Femur (tissue), 1 donor: Measurements from ENCODE around the gene WNT8B.

Source experiments
- DNase-seq: peaks from one replicate; pipeline ENCODE4 v3.0.0-alpha.2; 2017

WNT8B gene

DNA sequence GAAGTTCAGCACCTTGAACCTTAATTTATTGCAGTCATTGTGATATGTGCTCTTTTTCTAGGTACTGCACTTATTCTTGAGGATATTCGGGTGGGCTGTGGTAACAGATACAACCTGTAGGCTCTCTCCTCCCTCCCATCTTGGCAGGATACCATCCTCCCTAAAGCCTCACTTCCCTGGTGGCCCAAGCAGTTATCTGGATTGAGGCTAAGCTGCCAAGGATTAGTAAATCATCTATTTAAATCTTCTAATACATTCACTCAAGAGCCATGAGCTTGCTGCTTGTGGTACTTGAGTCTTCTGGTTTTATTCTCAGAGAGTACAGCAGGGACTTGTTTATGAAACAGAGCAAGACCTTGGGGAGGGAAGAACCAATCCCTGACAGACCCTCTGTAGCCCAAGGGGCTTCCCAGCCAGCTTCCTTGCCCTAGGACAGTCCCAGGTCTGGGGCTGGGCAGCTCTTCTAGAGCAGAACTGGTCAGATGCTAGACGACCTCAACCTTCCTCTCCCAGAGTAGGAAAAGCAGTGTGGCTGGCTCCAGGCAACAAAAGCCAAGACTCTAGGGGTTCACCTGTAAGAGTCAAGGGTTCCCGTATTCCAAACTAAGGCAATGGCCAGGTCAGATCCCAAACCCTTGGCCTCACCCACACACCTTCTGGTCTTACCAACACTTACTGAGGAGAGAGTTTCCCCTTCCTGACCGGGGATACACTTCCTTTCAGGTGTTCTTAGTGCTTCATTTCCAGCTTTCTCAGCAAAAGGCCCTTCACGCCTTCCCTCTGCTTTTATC, 21.3 kb downstream of the WNT8B start:
- DNase-seq, result no peak

DNA sequence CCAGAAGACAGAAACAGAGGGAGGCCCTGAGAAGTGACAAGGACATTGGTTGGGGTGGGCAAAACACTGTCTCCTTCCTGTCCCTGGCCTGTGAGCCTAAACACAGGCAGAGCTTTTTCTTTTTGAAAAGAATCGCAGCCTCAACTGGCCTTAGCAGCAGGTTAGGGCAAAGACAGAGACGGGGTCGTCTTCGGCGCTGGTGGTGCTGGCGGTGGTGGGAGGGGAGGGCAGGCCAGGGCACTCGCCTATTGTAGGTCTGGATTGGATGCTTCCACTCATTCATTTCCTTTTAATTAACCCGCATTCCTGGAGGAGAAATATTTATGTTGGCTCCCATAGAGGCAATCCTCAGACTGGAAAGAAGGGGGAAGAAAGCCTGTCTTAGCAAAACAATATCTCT, 22.6 kb downstream of the WNT8B start:
- no peak for DNase-seq

DNA sequence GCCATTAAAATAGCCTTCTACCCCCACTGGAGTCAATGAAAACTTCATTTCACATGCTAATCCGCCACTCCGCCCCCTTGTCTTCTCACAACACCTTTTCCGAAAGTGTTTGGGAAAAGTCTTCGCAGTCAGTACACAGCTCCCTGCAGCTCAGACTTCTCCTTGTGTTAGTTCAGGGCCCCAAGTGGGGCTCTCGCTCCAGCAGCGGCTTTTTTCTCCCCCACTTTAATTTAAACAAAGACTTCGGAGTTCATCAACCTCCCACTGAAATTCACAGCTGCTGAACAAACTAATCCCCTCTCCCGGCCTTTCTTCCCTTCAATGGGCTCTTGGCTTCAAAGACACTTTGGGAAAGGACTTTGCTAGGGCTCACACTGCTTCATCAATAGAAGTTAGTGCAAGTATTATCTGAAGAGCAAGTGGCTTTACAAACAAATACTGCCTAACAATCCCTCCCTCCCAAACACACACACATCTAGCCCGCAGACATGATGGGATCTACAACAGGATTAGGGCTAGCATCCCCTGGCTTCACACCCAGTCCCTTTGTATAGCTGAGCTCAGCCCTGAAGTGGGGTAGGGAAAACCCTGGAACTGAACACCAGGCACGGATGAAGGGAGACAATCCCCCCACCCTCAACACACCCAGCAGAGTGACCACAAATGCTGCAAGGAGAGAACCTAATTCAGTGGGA, 23.1 kb downstream of the WNT8B start:
- no peak for DNase-seq

DNA sequence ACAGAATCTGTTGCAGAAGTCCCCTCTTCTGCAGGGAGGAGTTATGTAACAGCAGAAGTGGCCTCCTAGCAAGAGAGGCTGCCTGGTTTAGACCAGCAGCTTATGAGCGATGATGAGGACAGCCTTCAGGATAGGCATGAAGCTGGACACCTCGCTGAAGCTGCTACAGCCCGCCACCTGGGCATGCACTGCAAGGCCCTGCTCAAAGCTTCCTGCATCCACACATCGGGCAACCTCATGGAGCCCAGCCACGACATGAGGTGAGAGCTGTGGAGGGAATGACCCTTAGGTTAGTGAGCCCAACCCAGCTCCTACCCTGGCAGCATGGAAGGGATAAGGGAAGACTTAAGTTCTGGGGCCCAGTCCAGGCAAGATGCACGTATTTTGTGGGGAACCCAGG, 24.7 kb downstream of the WNT8B start:
- no peak for DNase-seq

DNA sequence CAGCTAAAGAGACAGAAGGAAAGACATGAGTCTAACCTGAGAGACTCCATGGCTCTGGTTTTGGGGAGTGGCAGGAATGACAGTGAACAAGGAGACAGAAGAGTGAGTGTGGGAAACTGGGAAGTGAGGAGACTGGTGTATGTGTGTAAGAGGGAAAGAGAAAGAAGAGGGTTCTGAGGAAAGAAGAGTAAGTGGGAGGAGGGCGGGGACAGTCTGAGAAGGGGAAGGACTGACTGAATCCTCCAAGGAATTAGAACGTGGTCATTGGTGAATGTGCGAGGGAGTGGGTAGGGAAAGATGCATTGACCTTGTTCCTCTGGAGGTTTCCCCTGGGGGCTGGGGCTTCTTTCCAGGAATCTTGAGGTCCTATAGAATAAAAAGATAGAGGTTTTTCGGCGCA, 26.6 kb downstream of the WNT8B start:
- DNase-seq, result no peak

DNA sequence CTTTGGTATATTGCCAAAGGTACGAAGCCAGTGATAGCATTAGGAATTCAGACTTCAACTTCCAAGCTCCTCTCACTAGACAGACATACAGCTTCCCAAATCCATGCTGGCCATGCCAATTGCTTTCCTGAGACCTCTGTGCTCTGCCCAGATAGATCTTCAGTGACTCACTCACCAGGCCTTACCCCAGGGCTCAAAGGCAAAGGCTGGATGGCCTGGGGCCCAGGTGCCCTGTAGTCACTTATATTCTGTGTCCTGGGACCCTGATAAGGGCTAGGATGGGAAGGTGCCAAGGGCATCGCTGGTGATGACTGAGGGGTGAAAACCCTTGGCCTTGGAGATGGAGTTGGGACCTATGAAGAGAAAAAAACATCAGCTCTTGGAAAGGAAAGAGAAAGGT, 27.7 kb downstream of the WNT8B start:
- no peak for DNase-seq

DNA sequence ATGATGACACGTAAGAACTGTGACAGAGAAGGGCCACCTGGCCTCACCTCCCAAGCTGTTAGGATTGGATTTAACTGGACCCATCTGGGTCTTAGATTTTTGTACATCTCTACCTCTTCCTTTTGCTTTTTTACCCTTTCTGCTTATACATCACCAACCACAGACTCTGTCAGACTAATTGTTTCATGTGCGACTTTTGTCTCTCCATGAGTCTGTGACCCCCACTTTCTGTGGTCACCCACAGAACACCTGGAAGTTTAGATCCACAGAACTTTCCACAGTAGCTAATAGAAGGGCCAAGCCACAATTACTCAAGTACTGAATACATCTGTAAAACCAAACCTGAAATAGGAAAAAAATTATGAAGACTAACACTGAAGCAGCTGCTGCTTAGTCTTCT, 33.8 kb downstream of the WNT8B start:
- no peak for DNase-seq

DNA sequence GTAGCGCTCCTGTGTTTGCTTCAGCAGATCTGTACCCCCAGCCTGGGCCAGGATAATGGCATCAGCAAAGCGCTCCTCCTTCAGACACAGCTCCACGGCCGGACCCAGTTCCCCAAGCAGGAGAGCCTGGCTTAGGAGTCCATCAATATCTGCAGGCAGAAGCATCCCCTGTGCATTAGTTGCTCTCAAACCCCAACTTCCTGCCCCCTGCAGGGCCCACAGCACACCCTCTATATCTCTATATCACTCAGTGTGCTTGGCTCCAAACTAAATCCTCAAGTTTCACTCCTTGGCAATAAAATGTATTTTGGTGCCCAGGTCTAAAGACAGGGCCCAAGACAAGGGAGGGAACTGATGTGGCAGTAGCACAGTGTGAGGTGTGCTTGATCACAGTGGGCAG, 35.2 kb downstream of the WNT8B start:
- DNase-seq, result no peak

DNA sequence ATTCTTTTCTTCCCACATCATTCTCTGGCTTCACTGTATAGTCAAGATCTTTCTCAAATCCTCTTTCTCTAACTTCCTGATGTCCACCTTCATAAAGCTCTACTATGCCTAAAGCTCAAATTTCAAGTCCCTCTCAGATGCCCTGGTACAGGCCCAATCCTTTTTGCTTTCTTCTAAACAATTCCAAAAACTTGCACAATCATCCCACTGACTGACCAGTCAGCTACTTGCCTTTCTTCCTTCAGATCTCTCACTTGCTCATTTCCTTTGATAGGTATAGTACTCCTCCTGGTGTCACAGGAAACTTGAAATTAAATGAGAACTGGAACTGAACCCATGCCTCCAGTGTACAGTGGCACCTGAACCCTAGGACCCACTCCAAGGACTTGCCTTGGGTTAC, 38.6 kb downstream of the WNT8B start:
- DNase-seq, result no peak

DNA sequence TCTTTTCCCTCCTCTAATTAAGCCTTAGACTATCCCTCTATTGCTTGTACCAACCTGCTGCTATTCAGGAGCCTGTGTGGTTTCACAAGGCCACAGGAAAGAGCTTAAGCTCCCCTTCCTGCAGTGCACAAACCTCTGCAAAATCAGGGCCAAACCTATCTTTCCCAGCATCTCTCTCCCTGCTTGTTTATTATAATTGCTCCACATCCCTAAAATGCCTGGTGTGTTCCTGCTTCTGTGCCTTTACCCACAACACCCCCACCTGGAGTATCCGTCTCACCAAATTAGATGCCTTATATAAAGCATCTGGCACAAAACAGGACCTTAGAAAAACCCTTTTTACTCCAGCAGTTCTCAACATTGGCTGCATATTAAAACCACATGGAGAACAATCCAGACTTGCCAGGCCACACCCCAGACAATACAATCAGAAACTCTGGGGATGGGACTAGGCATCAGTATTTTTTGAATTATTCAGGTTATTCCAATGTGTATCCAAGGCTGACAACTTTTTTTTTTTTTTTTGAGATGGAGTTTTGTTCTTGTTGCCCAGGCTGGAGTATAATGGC, 40.2 kb downstream of the WNT8B start:
- DNase-seq, result no peak

DNA sequence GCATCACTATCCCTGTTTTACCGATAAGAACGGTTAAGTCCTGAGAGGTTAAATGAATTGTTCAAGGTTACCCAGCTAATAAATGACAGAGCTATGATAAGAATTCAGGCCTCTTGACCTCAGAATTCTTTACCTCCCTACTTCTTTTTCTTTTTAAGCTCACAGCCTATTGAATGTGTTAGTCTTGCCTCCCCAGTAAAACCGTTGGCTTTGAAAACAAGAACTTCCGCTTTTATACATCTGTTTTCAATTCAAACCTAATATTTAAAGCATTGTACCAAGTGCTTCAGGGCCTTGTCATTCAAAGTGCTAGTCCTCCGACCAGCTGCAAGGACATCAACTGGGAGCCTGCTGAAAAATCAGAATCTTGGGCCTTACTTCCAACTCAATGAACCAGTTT, 41.3 kb downstream of the WNT8B start:
- no peak for DNase-seq

DNA sequence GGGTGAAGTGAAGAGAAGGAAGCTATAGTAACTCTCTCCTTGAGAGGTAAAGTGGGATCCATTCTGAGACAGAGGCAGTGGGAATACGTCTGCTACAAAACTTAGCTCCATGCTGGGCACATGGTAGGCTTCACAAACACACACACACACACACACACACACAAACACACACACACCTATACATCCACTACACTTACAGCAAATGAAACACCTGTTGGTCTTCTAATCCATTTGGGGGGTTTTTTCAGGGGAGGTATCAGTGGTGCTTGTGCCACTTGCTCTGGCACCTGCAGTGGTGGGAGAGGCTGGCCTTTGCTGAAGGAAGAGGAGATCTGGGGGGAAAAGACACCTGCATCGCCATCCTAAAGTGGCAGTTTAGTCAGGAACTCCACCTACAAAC, 42.4 kb downstream of the WNT8B start:
- DNase-seq, result no peak

DNA sequence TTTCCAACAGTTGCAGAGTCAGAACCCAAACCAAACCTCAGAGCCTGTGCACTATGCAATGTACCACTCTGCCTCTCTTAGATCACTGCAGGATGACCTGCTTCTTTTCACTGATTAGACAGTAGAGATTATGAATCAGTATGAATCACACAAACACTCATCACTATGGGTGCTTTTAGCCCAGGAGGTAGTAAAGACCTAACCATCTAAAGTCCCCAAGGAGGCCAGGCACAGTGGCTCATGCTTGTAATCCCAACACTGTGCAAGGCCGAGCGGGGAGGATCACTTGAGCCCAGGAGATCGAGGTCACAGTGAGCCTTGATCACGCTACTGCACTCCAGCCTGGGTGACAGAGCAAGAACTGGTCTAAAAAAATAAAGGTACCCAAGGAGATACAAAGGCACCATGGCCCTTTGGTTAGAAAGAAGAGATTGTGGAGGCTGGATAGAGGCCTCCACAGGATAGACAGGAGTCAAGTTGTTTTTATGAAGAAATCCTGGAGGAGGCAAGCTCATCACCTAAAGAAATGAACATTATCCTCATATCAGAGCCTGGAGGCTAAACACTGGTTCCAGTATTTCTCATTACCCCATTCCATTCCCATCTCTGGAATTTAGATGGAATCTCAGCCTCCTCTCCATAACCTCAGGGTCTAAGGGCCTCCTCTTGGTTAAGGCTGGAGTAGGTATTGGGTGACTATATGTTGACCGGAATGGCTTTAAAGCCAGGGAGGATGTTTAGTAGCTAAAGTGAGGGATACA, 44.0 kb downstream of the WNT8B start:
- DNase-seq, result no peak

DNA sequence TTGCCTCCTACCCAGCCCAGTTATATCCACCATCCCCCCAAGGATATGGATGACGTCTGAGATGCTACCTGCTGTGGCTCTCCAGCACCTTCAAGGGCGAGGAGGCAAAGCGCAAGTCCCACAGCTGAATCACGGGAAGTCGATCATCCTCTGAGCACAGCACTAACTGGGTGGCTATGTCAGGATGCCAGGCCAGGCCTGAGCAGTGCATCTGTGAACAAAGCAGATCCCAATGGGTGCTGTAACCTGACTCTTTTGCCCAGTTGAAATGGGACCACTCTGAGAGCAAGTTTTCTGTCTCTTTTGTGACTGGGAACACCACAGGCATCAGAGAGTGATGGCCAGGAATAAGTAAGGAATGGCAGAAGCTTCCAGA, 44.5 kb downstream of the WNT8B start:
- no peak for DNase-seq

DNA sequence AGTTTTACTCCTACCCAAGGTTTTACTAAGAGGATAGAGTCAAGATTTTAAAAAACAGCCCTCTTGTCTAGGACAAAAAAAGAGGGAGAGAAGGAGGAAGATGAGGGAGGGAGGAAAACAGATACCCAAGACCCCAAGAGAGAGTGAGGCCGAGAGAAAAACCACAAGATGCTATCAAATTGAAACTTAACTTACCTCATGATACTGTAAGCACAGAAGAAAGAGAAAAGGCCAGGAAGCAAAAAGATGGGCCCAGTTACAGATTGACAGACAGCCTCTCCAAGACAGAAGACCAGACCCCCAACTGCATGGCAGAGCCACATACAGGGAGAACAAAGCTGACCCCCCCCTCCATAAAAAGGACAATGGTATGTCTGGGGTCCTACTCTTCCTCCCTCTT, 45.5 kb downstream of the WNT8B start:
- DNase-seq, result no peak

DNA sequence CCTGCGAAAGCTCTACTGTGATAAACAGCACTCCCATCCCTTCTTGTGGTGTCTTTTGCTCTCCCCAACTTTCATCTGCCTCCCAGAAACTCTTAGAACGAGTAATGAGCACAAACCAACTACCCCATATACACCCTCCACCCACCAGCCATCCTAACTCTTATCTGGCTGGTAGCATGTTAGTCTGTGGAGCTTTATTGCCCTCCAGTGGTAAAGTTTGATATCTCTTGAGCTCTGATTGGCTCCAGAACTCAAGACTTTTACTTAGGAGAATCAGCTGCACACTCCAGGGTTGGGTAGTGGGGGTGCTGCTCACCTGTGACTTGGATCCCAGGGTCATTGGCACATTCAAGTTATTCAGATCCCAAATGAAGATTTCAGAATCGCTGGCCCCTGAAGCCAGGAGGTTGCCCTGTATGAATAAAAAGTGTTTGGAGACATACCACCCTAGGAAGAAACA, 45.9 kb downstream of the WNT8B start:
- DNase-seq, result no peak

DNA sequence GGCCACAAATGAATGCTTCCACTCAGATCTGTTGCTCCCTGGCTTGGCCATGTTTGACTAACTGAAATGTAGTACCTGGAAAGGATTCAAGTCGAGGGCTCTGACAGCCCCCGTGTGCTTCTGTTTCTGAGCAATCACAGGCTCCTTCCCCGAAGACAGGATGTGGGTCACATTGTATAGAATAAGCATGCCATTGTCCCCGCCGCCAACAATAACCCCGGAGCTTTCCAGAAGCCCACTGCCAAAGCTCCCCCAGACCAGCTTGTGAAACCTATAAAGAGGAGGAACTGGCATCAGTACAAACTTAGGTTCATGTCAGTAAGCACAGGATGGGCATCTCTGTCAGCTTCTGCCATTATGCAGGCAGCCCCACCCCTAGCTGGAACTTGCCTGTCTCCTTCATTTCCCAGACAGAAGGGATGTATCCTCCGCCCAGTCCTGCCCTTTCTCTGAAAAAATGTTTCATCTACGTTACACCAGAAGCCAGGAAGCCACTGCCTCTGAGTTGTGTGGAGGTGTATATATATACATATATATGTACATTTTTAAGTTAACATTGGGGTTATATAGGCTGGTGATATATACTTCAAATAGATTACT, 46.5 kb downstream of the WNT8B start:
- no peak for DNase-seq

DNA sequence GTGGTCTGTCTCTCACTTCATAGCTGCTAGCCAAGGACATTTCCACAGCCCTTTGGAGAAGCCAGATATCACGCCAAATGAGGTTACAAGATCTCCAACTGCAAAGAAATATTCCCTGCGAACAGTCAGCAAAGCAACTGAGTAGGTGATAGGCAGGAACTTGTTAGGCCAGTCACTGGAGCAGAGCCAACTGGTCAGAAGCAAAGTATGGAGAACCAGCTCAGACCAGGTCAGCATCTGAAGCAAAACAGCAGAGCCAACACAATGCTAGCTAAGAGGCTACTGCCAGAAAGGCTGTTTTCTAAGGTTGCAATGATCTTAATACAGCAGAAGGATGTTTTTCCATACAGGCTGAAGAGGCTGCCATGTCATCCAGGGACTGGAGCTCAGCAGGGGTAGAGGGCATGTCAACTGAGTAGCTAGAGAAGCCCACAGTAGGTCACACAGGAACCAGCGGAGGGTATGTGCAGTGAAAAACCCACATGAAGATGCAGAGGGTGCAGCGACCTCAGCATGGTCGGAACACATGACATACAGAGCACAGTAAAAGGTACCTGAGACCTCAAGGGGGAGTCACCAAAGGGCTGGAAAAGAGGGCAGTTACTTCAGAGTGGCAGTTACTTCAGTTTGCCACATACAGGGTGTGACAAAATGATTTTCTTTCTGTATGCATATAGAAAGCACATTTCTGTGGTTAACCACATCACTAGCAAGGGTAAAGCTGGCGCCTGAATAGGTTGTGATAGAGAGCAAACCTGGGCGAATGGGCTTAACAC, 47.9 kb downstream of the WNT8B start:
- DNase-seq, result peak; percentile 23

DNA sequence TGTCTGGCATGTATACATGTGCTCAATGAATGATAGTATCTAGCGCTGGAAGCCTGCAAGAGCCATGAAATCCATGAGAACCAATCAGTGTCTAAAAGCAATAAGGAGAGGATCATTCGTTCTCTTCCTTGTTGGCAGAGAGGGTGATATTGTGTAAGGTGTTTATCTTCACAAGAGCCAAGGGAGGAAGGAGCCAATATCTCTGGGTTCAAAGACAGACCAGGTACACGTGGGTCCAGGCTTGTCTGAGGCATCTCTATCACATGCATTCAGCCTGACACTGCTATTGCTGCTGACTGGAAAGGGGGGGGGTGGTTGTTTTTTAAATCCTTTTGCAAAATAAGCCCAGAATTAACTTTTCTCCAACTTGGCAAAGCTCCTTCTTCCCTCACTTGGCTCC, 52.8 kb downstream of the WNT8B start:
- DNase-seq, result no peak

DNA sequence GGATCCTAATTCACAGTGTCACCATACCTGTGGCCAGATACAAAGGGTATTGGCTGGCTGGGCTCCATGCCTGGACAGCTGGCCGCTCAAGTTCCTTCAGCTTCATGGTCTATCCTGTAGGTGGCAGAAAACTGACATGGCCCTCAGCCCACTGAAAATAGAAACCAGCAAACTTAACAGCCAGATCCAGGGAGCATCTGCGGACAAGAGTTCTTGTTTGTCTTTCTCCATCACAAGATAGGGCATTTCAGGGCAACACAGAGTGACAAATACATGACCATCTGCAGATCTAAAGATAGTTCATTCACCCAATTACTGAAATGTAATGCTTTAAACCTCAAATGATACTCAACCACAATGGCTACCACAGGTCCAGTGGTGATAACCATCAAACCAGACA, 54.0 kb downstream of the WNT8B start:
- DNase-seq, result no peak

DNA sequence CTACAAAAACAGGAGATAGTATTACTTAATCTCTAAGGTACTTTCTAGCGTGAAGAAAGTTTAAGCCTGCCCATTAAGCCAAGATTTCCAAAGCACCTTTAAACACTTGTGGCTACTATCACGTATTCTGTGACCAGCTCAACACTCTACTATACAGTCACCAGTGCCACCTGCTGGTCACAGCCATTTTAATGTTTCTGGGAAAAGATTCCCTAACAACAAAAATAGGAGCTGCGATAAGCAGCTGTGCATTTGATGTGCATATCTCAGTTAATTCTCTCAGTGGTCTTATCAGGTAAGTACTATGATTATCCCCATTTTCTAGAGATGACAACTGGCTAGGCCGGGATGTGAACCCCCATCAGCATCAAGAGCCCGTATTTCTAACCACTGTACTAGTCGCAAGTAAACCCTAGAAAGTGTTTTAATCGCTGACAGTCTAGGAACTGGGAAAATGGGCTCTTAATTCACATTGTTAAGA, 56.0 kb downstream of the WNT8B start:
- peak; percentile 53 for DNase-seq
